Measurements from ENCODE around the gene RABL6.
"Not testable (repeated sequence)": the region's sequence is repeated elsewhere in the genome, so short reads cannot be mapped to it uniquely, and the experiment has no call there.

Gene RABL6

DNA sequence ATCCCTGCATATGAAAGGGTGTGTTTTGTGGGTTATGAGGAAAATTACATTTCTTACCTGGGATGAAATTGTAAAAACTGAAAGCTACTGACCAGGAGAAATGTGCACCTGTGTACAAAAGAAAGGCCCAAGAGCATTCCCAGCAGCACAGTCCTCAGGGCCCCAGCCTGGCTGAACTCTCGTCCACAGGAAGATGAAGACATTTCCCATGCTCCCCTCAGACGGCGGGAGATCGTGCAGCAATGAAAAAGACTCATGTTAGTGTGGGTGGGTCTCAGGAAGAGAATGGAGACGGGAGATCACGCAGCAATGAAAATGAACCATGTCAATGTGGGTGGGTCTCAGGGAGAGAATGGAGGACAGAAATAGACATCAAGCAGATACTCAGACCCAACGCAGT, 30.8 kb upstream of the RABL6 start:
- no peak for DNase-seq

GRCh38 chr9:136777359-136777758, 30.4 kb upstream of the RABL6 start:
- no peak for DNase-seq

- no peak for DNase-seq
These were observed 27.9 kb upstream of the RABL6 start for GRCh38 chr9:136779808-136780207.

DNA sequence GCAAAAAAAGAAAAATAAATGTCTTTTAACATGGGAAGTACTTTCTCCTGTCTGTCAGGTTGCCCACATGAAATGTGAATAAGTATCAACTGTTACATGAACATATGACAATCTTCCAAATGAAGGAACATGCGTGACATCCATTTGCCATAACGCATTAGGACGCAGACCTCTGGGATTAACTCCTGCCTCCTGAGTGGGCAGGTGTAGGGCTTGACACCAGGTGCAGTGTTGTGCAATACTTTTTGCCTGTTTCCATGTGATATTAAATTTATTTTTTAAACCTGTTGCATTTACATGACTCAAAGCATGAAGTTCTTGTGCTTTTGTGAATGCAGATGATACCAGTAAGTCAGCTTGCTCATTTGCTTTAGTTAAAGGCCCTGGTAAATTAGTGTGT, 25.3 kb upstream of the RABL6 start:
- no peak for DNase-seq

DNA sequence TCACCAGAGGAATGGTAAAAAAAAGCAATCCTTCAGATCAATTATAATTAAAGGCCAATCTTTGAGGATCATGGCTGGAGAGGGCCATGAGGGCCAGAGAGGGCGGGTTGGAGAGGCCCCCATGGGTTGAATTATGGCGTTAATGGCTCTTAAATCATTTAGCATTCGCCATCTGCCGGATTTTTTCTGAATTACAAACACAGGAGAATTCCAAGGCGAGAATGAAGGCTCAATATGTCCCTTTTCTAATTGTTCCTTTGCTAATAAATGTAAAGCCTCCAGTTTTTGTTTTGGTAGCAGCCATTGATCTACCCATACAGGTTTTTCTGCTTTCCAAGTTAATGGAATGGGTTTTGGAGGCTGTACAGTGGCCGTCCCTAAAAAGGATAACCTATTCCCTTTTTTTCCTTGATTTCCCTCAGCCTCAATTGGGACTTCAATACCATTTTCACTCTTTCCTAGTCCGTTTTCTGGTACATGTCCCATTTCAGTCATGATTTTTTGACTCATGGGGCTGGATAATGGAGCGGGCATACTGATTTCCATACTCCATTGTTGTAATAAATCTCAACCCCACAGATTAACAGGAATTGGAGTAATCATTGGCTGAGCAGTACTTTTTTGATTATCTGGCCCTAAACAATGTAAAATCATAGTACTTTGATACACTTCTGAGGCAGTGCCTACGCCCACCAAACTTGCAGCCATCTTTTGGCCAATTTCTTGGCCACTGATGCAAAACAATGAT, 23.3 kb upstream of the RABL6 start:
- DNase-seq, result no peak

DNA sequence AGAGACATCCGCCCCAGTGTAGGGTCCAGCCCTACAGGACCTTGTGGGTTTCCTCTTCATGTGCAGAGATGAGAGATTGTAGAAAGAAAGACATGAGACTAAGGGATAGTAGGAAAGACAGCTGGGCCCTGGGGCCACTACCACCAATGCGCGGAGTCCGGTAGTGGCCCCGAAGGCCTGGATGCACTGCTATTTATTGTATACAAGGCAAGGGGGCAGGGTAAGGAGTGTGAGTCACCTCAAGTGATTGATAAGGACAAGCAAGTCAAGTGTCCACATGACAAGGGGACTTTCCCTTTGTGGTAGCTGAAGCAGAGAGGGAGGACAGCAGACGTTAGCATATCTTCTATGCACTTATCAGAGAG, 22.8 kb upstream of the RABL6 start:
- no peak for DNase-seq

- DNase-seq, result not testable (repeated sequence)
These were observed 22.0 kb upstream of the RABL6 start for GRCh38 chr9:136785565-136786355.

DNA sequence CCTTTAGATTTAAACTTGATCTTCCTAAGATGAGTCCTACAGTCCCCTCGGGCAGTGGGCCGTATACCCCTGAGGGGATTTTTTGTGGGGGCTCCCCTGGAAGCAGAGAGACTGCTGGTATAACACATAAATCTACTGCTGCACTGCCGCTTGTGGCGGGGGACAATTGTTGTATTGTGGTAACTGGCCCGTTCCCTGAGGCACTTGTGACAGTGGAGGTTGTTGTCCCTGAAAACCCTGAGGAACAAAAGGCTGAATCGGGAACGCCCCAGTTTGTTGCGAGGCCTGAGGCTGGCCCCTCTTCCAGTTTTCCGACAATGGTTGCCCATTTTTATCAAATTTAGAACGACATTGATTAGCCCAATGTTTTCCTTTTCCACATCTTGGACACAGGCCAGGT, 21.3 kb upstream of the RABL6 start:
- no peak for DNase-seq

DNA sequence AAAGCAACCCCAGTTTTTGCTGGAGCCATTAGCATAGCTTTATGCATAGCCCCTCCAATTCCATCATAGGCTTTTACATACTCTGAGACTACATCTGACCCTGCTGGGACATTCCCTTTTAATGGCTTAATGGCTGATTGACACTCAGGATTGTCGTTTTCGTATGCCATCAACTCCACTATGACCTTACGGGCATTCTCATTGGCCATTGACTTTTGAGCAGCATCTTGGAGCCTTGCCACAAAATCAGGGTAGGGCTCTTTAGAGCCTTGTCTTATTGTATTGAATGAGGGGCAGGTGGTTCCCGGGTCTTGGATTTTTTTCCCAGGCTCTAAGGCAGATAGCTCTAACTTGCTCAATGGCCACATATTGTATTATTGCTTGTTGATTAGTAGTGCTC, 20.8 kb upstream of the RABL6 start:
- not testable (repeated sequence) for DNase-seq

- DNase-seq, result no peak
These were observed 19.9 kb upstream of the RABL6 start for GRCh38 chr9:136787690-136788400.

DNA sequence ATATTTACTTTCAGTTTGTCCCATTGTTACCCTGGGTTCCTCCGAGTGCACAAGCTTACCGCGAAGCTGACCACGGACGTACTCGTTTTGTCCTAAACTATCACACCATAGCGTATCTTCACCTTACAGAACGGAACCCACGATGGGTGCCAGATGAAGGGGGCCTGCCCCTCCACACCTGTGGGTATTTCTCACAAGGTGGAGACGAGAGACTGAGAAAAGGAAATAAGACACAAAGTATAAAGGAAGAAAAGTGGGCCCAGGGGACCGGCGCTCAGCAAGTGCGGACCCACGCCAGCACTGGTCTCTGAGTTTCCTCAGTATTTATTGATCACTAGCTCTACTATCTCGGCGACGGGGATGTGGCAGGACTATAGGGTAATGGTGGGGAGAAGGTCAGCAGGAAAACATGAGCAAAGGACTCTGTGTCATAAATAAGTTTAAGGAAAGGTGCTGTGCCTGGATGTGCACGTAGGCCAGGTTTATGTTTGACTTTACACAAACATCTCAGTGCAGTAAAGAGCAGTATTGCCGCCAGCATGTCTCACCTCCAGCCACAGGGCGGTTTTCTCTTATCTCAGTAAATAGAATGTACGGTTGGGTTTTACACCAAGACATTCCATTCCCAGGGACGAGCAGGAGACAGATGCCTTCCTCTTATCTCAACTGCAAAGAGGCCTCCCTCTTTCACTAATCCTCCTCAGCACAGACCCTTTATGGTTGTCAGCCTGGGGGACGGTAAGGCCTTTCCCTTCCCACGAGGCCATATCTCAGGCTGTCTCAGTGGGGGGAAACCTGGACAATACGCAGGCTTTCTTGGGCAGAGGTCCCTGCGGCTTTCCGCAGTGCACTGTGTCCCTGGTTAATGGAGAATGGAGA, 18.9 kb upstream of the RABL6 start:
- not testable (repeated sequence) for DNase-seq

GRCh38 chr9:136789523-136789937, 18.2 kb upstream of the RABL6 start:
- DNase-seq, result no peak

DNA sequence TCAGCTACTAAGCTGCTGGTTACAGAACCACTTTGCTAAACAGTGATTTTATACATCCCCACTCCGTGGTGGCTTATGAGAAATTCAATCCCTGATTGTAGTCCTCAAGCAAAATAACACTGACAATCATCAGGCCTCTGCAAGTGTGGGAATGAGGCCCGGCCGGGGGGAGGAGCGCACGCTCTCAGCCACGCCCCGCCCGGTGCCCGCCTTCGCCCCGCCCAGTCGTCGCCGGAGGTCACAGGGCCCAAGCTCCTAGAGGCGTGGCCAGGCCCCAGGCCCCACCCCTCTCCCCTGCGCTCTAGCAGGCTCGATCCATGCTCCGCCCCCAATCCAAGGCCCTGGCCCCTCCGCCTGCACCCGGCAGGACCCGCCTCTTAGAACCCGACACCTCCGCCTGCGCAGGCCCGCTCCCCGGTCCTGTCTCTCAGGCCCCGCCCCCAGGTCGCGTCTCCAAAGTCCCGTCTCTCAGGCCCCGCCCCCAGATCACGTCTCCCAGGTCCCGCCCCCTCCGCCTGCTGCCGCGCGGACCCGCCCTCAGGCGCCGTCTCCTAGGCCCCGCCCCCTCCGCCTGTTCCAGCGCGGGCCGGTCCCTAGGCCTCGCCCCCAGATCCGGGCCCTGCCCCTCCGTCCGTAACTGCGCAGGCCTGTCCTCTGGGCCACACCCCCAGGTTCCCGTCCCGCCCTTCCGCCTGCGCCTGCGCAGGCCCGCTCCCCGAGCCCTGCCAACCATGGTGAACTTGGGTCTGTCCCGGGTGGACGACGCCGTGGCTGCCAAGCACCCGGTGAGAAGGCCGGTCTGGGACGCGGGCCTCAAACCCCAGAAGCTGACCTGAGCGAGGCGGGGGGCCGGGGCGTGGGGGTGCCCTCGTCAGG, 16.9 kb upstream of the RABL6 start, which contains the start of gene TMEM141:
Gene TMEM141 (plus strand): TSS at position 705 of the 876 bp plus-strand sequence. CDS start 27 bp downstream, at position 732.
- peak; percentile 95 for DNase-seq

DNA sequence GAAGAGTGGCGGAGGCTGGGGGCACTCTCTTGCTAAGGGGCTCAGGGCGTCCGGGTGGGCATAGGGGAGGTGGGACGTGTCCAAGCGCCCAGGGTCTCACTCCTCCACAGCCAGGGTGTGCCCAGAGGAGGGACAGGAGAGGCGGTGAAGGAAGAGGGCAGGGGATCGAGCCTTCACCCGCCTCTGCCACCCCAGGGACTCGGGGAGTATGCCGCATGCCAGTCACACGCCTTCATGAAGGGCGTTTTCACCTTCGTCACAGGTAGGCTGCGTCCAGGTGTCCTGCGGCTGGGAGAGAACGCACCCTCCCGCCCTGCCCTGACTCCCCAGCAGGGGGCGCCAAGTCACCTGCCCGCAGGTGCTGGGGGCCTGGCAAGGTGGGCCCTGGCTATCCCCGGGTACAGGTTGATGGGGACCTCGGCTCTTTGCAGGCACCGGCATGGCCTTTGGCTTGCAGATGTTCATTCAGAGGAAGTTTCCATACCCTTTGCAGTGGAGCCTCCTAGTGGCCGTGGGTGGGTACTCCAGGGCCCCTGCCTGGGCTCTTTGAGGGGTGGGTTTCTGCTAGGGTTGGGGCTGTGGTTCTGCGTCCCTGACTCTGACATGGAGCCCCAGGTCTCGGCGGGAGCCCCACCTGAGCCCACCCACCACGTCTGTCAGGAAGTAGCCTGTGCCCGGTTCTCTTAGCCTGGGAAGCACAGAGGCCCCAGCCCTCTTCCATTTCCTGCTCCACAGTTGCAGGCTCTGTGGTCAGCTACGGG, 16.1 kb upstream of the RABL6 start:
- DNase-seq, result no peak

DNA sequence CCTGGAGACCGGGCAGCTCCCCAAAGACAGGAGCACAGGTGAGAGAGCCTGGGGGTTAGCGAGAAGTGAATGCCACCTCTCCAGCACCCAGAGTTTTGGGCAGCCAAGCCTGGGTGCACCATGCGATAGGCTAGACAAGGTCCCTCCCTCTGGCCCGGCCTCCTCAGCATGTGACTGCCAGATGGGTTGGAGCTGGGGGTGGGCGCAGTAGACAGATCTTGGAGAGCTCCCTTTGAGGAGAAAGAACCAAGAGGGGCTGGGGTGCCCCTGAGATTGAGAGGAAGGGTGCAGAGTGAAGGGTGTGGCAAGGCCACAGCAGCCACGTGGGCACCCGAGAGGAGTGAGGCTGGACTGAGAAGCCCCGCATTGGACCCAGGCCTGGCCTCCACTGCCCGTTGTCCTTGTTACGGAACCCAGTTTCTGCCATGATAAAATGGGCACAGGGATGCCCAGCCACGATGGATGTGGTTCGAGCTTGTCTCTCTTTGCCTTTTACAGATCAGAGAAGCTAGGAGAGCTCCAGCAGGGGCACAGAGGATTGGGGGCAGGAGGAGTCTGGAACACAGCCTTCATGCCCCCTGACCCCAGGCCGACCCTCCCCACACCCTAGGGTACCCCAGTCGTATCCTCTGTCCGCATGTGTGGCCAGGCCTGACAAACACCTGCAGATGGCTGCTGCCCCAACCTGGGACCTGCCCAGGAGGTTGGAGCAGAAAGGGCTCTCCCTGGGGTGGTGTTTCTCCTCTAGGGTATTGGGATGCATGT, 15.2 kb upstream of the RABL6 start:
- DNase-seq, result no peak

- no peak for DNase-seq
These were observed 14.4 kb upstream of the RABL6 start for GRCh38 chr9:136793086-136793946.

- DNase-seq, result no peak
These were observed 13.3 kb upstream of the RABL6 start for GRCh38 chr9:136794281-136794999.

DNA sequence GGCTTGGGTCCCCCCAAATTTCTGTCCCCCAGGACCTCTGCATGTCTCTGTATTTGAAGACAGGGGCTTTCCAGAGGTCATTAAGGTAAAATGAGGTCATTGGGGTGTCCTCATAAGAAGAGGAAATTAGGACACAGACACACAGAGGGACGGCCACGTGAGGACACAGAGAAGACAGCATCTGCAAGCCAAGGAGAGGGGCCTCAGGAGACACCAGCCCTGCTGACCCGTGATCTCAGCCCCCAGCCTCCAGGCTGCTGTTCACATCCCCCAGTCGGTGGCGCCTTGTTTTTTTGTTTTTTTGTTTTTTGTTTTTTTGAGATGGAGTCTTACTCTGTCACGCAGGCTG, 12.8 kb upstream of the RABL6 start:
- DNase-seq, result no peak

Data from DMS 273 treated with DMSO at 0.1 percent for 48 hours (cell line).